Activated CD8-positive, alpha-beta memory T cell treated with anti-CD3 and anti-CD28 coated beads, Interleukin-2, amount 10 ng/mL, durations not matched to agents 7 days and 5 days (primary cell): ENCODE results near the gene WASF2. TPM values are rescaled to one million over a fixed set of nuclear protein-coding genes. Genes with fewer than 3 reads are reported as not detected.
A peak's percentile ranks its signal among the peaks of the same experiment; 100 is the strongest.
"Not testable (repeated sequence)": the region's sequence is repeated elsewhere in the genome, so short reads cannot be mapped to it uniquely, and the experiment has no call there.

Source experiments
- ATAC-seq: fragments of 150-1000 bp; cut with Tn5 transposase; one replicate; pipeline ENCODE4 v1.10.0; 2021; ENCODE audit warnings: moderate library complexity
- CTCF ChIA-PET: fragments of 350-600 bp; sonication (Branson Sonifier 250); formaldehyde crosslinking; loops from one replicate; lab custom pipeline; 2021; ENCODE audit warnings: antibody characterized with exemption; lab: Charles Lee
- DNase-seq: peaks from one replicate; pipeline ENCODE4 v3.0.0-alpha.2; 2020
- H3K27ac Mint-ChIP-seq: one replicate; pipeline ENCODE4 v1.8.0; 2021; ENCODE audit warnings: mild to moderate bottlenecking, mixed read lengths
- H3K27me3 Mint-ChIP-seq: one replicate; pipeline ENCODE4 v1.8.0; 2021; ENCODE audit warnings: mixed read lengths
- H3K36me3 Mint-ChIP-seq: one replicate; pipeline ENCODE4 v1.8.0; 2021; ENCODE audit warnings: mild to moderate bottlenecking, mixed read lengths
- H3K4me1 Mint-ChIP-seq: one replicate; pipeline ENCODE4 v1.8.0; 2021; ENCODE audit warnings: mixed read lengths
- H3K4me3 Mint-ChIP-seq: one replicate; pipeline ENCODE4 v1.8.0; 2021; ENCODE audit warnings: mild to moderate bottlenecking, moderate library complexity, mixed read lengths
- H3K9me3 Mint-ChIP-seq: one replicate; pipeline ENCODE4 v1.8.0; 2022; ENCODE audit warnings: low read depth, mixed read lengths
- total RNA-seq, 2 experiments: library from RNA; stranded (reverse); gene quantifications; one replicate each; pipeline ENCODE4 v1.2.3, GENCODE V29; 2021

Gene WASF2
- total RNA-seq, 2 experiments from 2014 or later, result 113 to 117 TPM

GRCh38 chr1:27410709-27411108 is 79.3 kb downstream of the WASF2 start:
- no peak for DNase-seq
- H3K9me3 Mint-ChIP-seq, result no peaks in the 10 kb centered on the region
- no peak overlapping the region for H3K4me3 Mint-ChIP-seq
- ATAC-seq, result no peak
- peaks cover 50% of the 10 kb centered on the region for H3K36me3 Mint-ChIP-seq
- H3K27me3 Mint-ChIP-seq, result no peaks in the 10 kb centered on the region
- H3K27ac Mint-ChIP-seq, result no peak overlapping the region
- peaks cover 7% of the 10 kb centered on the region for H3K4me1 Mint-ChIP-seq
- CTCF ChIA-PET, result interaction anchor here (1.1 to 2.0 kb wide), 5 partner anchors 15 to 146 kb away, joined by 3 to 5 read pairs (median 4); no protein-coding TSS in a partner anchor

DNA sequence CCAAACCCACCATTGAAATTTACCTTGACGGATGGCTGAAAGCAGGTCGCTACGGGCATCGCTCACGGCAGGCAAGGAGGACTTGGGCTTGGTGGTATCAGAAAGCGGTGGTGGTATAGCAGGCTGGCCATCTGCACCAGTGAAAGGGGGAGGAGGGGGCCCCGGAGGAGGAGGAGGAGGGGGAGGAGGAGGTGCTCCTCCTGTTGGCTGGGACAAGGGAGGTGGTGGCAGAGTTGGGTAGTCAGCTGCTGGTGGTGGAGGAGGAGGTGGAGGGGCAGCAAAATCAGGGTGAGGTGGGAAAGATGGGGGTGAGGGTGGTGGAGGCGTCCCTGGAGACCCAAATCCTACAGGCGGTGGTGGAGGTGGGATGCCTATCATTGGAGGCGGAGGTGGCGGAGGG is 80.3 kb downstream of the WASF2 start:
- no peak overlapping the region for H3K27ac Mint-ChIP-seq
- no peaks in the 10 kb centered on the region for H3K27me3 Mint-ChIP-seq
- no peak overlapping the region for H3K4me3 Mint-ChIP-seq
- peaks cover 41% of the 10 kb centered on the region for H3K36me3 Mint-ChIP-seq
- H3K4me1 Mint-ChIP-seq, result peaks cover 7% of the 10 kb centered on the region
- DNase-seq (no peak), ATAC-seq (no peak)
- CTCF ChIA-PET, result interaction anchor here (1.1 to 2.0 kb wide), 2 partner anchors 109 to 113 kb away, joined by 4 to 5 read pairs; no protein-coding TSS in a partner anchor
- no peaks in the 10 kb centered on the region for H3K9me3 Mint-ChIP-seq

- ATAC-seq (no peak), DNase-seq (no peak)
- H3K27ac Mint-ChIP-seq, result no peak overlapping the region
- no peaks in the 10 kb centered on the region for H3K27me3 Mint-ChIP-seq
- peaks cover 17% of the 10 kb centered on the region for H3K4me1 Mint-ChIP-seq
- CTCF ChIA-PET, result no interaction called here
- H3K36me3 Mint-ChIP-seq, result peaks cover 32% of the 10 kb centered on the region
- H3K9me3 Mint-ChIP-seq, result no peaks in the 10 kb centered on the region
- no peak overlapping the region for H3K4me3 Mint-ChIP-seq
Measured at GRCh38 chr1:27408151-27408550, 81.8 kb downstream of the WASF2 start.

DNA sequence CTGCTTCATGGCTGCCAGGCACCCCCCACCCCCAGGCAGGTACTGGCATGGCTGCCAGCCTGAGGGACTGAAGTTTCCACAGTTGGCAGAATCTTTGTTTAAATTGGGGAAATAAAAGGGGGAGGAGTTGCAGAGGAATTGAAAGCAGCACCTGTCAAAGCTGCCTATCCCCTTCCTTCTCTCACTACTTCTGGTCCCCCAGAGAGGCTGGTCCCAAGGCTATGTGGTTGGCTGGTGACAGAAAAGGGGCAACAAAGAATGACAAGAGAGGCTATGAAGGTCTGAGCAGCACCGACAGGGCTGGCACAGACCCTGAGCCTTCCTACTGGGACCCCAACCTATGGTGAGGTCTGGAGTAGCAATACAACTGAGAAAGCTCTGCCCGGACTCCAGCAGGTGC is 83.2 kb downstream of the WASF2 start:
- CTCF ChIA-PET, result interaction anchor here (13.5 to 14.3 kb wide), 2 partner anchors 108 to 201 kb away, joined by 128 to 331 read pairs; partner anchors contain the start of gene AHDC1
- H3K9me3 Mint-ChIP-seq, DNase-seq, H3K27ac Mint-ChIP-seq, H3K4me3 Mint-ChIP-seq, ATAC-seq, H3K27me3 Mint-ChIP-seq: not testable (repeated sequence)
- H3K36me3 Mint-ChIP-seq, result peaks cover 23% of the 10 kb centered on the region
- H3K4me1 Mint-ChIP-seq, result peaks cover 19% of the 10 kb centered on the region

DNA sequence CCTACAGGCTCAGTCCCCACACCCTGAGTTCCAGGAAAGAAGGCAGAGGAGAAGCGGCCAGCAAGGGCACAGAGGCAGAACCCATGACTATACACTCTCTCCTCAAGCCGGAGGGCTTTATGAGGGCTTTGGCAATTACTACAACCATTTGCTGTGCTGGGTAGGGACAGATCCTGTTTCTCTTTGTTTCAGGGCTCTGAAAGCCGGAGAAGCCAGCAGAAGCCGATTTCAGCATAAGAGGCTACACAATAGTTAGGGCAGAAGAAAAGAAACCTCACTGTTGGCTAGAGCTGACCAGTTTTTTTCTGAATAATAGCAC is 83.6 kb downstream of the WASF2 start:
- Mint-ChIP-seq H3K36me3 (peaks cover 23% of the 10 kb centered on the region), H3K9me3 (no peaks in the 10 kb centered on the region), H3K4me1 (peaks cover 19% of the 10 kb centered on the region), H3K27me3 (no peaks in the 10 kb centered on the region), H3K4me3 (no peak overlapping the region), H3K27ac (peak overlapping the region; percentile 26)
- ATAC-seq (no peak), DNase-seq (no peak)
- CTCF ChIA-PET, result interaction anchor here (0.9 to 14.3 kb wide), 3 partner anchors 107 to 360 kb away, joined by 4 to 331 read pairs (median 128); partner anchors contain the start of gene AHDC1

- not testable (repeated sequence) for DNase-seq, H3K4me3 Mint-ChIP-seq, ATAC-seq, H3K27me3 Mint-ChIP-seq, H3K9me3 Mint-ChIP-seq
- peaks cover 18% of the 10 kb centered on the region for H3K36me3 Mint-ChIP-seq
- CTCF ChIA-PET, result interaction anchor here (0.8 to 14.3 kb wide), 8 partner anchors 9 to 360 kb away, joined by 3 to 331 read pairs (median 4); partner anchors contain the start of gene AHDC1
- peak overlapping the region; percentile 26 for H3K27ac Mint-ChIP-seq
- peaks cover 14% of the 10 kb centered on the region for H3K4me1 Mint-ChIP-seq
Measured at GRCh38 chr1:27405598-27406361, 84.2 kb downstream of the WASF2 start.

DNA sequence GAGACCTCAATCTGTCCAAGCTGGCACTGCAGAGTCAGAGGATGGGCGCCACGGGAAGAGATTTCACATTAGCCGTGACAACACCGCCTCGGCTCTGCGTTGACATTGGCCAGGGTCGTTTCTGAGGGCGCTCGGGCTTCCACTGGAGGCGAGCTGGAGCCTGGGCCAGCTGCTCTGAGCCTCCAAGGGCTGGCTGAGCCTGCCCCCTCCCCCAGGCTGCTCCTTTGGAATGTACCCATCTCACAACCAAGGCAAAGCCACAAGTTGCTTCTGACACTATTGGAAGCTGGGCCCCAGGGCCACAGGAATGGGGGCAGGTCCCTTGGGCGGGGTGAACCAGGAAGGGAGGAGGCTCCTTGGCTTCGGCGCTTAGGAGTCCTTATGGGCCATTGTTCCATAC is 84.9 kb downstream of the WASF2 start:
- H3K9me3 Mint-ChIP-seq, result no peaks in the 10 kb centered on the region
- ATAC-seq, result no peak
- H3K27ac Mint-ChIP-seq, result no peak overlapping the region
- peaks cover 12% of the 10 kb centered on the region for H3K36me3 Mint-ChIP-seq
- no peak for DNase-seq
- peaks cover 11% of the 10 kb centered on the region for H3K4me1 Mint-ChIP-seq
- H3K4me3 Mint-ChIP-seq, result no peak overlapping the region
- CTCF ChIA-PET, result interaction anchor here (0.9 to 14.3 kb wide), 8 partner anchors 9 to 359 kb away, joined by 3 to 331 read pairs (median 4); partner anchors contain the start of gene AHDC1
- no peaks in the 10 kb centered on the region for H3K27me3 Mint-ChIP-seq

- Mint-ChIP-seq H3K9me3 (no peaks in the 10 kb centered on the region), H3K4me3 (no peak overlapping the region), H3K4me1 (peaks cover 11% of the 10 kb centered on the region), H3K36me3 (peaks cover 10% of the 10 kb centered on the region), H3K27ac (peak overlapping the region; percentile 71), H3K27me3 (no peaks in the 10 kb centered on the region)
- ATAC-seq (no peak), DNase-seq (no peak)
- CTCF ChIA-PET, result interaction anchor here (1.1 to 14.3 kb wide), 7 partner anchors 14 to 204 kb away, joined by 3 to 331 read pairs (median 7); partner anchors contain the start of gene AHDC1
Measured at GRCh38 chr1:27403931-27404330, 86.0 kb downstream of the WASF2 start.

DNA sequence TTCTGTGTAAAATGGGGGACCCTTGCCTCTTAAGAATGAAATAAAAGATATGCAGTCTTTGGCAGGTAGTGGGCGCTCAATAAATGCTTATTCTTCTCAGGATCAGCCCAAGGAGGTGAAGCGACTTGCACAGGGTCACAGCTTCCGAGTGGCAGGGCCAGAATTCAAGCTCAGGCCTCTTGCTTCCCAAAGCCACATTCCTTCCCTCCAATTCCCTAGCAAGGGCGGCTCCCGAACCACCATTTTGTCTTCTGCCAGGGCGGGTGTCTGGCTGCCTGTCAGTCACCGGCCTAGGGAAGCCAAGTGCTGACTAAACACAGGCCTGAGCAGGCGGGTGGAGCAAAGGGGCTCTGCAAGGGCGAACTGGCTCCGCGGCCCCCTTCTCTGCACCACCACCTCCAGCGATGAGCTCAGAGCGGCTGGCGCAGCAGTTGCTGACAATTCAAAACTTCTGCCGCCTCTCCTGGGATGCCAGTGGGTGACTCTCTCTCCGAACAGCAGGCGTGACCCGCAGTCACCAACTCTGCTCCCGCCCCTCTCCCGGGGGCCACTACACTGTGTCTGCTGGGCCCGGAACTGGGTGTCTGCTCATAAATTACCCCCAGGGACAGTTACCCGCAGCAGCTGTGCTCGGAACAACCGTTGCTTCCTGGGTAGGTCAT is 86.8 kb downstream of the WASF2 start:
- Mint-ChIP-seq H3K36me3 (peaks cover 5% of the 10 kb centered on the region), H3K4me1 (peaks cover 11% of the 10 kb centered on the region), H3K27ac (peak overlapping the region; percentile 71), H3K27me3 (no peaks in the 10 kb centered on the region), H3K9me3 (no peaks in the 10 kb centered on the region), H3K4me3 (no peak overlapping the region)
- DNase-seq (no peak), ATAC-seq (peak; percentile 44)
- CTCF ChIA-PET, result interaction anchor here (1.0 to 14.3 kb wide), 12 partner anchors 10 to 204 kb away, joined by 3 to 331 read pairs (median 4); partner anchors contain the start of genes AHDC1 and WASF2

GRCh38 chr1:27402349-27402754 is 87.6 kb downstream of the WASF2 start:
- ATAC-seq (no peak), DNase-seq (no peak)
- no peaks in the 10 kb centered on the region for H3K27me3 Mint-ChIP-seq
- peaks cover 11% of the 10 kb centered on the region for H3K4me1 Mint-ChIP-seq
- H3K4me3 Mint-ChIP-seq, result no peak overlapping the region
- H3K27ac Mint-ChIP-seq, result no peak overlapping the region
- CTCF ChIA-PET, result interaction anchor here (0.8 to 14.3 kb wide), 13 partner anchors 9 to 205 kb away, joined by 3 to 331 read pairs (median 5); partner anchors contain the start of genes AHDC1 and WASF2
- H3K9me3 Mint-ChIP-seq, result no peaks in the 10 kb centered on the region
- peaks cover 2% of the 10 kb centered on the region for H3K36me3 Mint-ChIP-seq

DNA sequence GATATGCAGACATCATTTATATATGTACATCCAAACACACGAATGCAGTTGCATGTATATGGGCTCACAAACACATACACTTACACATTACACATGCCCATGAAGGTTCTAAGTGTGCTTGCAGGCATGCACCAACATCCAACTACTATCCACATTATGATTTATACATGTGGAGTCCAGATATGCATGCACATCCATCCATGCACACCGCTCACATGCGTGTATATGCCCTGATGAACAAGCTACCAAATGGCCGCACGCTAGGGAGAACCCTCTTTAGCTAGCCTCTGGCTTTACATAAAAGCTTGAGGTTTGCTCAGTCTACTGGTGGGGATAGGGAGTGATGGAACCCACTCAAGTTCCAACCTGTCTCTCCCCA is 89.0 kb downstream of the WASF2 start:
- Mint-ChIP-seq H3K36me3 (no peaks in the 10 kb centered on the region), H3K27me3 (no peaks in the 10 kb centered on the region), H3K4me3 (no peak overlapping the region), H3K27ac (no peak overlapping the region), H3K4me1 (peaks cover 11% of the 10 kb centered on the region), H3K9me3 (no peaks in the 10 kb centered on the region)
- CTCF ChIA-PET, result interaction anchor here (1.6 to 14.3 kb wide), 4 partner anchors 44 to 207 kb away, joined by 4 to 331 read pairs (median 68); partner anchors contain the start of gene AHDC1
- no peak for DNase-seq
- ATAC-seq, result no peak

- Mint-ChIP-seq H3K9me3 (no peaks in the 10 kb centered on the region), H3K4me3 (no peak overlapping the region), H3K36me3 (no peaks in the 10 kb centered on the region), H3K27ac (no peak overlapping the region), H3K27me3 (no peaks in the 10 kb centered on the region), H3K4me1 (peaks cover 11% of the 10 kb centered on the region)
- CTCF ChIA-PET, result interaction anchor here (0.9 to 14.3 kb wide), 5 partner anchors 43 to 263 kb away, joined by 3 to 331 read pairs (median 7); partner anchors contain the start of gene AHDC1
- ATAC-seq (no peak), DNase-seq (no peak)
Measured at GRCh38 chr1:27400082-27400962, 89.6 kb downstream of the WASF2 start.
